ENCODE results near the gene PLCB1.
A peak's percentile ranks its signal among the peaks of the same experiment; 100 is the strongest.

PLCB1 gene

GRCh38 chr20:8304124-8304816 lies 172.2 kb downstream of the PLCB1 start:
- no peak for DNase-seq

- no peak for DNase-seq
Measured at GRCh38 chr20:8305449-8305978, 173.4 kb downstream of the PLCB1 start.

GRCh38 chr20:8306937-8307336 lies 174.9 kb downstream of the PLCB1 start:
- DNase-seq = no peak

GRCh38 chr20:8309634-8310033 lies 177.6 kb downstream of the PLCB1 start:
- peak; percentile 44 for DNase-seq

- no peak for DNase-seq
Measured at GRCh38 chr20:8310618-8311017, 178.6 kb downstream of the PLCB1 start.

- DNase-seq = no peak
Measured at GRCh38 chr20:8313073-8313472, 181.0 kb downstream of the PLCB1 start.

- DNase-seq = no peak
Measured at GRCh38 chr20:8315639-8316573, 183.8 kb downstream of the PLCB1 start.

- DNase-seq = no peak
Measured at GRCh38 chr20:8317448-8317847, 185.4 kb downstream of the PLCB1 start.

GRCh38 chr20:8318965-8319625 lies 187.0 kb downstream of the PLCB1 start:
- no peak for DNase-seq

- DNase-seq = no peak
Measured at GRCh38 chr20:8320306-8320705, 188.2 kb downstream of the PLCB1 start.

- DNase-seq = no peak
Measured at GRCh38 chr20:8321001-8321400, 188.9 kb downstream of the PLCB1 start.

GRCh38 chr20:8322662-8323217 lies 190.7 kb downstream of the PLCB1 start:
- DNase-seq = no peak

- DNase-seq = no peak
Measured at GRCh38 chr20:8326191-8326590, 194.1 kb downstream of the PLCB1 start.

- no peak for DNase-seq
Measured at GRCh38 chr20:8326899-8327298, 194.8 kb downstream of the PLCB1 start.

- no peak for DNase-seq
Measured at GRCh38 chr20:8328189-8328588, 196.1 kb downstream of the PLCB1 start.

- DNase-seq = no peak
Measured at GRCh38 chr20:8330319-8330784, 198.3 kb downstream of the PLCB1 start.

- no peak for DNase-seq
Measured at GRCh38 chr20:8330785-8331695, 199.0 kb downstream of the PLCB1 start.

GRCh38 chr20:8331740-8332412 lies 199.8 kb downstream of the PLCB1 start:
- no peak for DNase-seq

GRCh38 chr20:8334641-8335040 lies 202.6 kb downstream of the PLCB1 start:
- no peak for DNase-seq

GRCh38 chr20:8335059-8335458 lies 203.0 kb downstream of the PLCB1 start:
- no peak for DNase-seq
